M059J (cell line): Measurements from ENCODE around the gene RPL9. TPM values are rescaled to one million over a fixed set of nuclear protein-coding genes. Genes with fewer than 3 reads are reported as not detected.
"Not testable (repeated sequence)": the region's sequence is repeated elsewhere in the genome, so short reads cannot be mapped to it uniquely, and the experiment has no call there.

Experiments used
- DNase-seq: peaks from one replicate; pipeline ENCODE4 v3.0.0-alpha.2; 2012; ENCODE audit warnings: low read depth
- total RNA-seq: library from RNA; depleted of rRNA; stranded (reverse); fragments of >200 nt; shearing (Covaris generic); gene quantifications from 2 replicates; pipeline ENCODE4 v1.2.3, GENCODE V29; 2014; rRNA removed

The RPL9 gene
- 1,320 and 3,545 TPM in 2 replicates for total RNA-seq

DNA sequence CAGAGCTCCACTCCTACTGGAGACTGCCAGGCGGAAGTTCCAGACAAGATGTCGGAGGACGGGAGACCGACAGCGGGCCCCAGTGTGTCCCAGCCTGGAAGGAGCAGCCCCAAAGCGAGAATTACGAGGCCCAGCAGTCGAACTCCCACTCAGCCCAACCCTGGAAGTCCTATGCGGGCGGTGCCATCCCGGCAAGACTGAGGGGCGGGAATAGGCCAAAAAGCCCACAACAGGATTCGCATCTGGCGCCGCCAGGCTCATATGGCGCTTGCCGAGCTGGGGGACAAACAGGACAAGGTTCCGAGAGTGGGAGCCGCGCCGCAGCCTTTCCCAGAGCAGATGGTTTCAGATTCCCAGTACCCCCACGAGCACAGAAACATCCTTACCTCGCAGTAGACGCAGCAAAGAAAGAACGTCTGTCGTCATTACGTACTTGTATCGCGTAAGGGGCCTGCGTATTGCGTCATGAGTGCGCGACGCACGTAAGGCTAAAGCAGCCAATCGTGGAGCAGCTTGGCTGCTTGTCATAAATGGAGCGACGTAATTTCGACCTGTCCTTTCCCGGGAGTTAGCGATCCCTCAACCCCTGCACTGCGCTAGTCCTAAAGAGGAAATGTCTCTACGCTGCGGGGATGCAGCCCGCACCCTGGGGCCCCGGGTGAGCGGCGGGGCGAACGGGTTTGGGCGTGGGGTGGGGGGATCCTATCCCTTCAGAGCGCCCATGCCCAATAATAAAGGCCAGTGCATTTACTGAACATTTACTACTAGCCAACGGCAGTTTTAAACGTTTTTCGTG is at the start of gene RPL9, which contains the start of gene LIAS:
Gene RPL9, minus strand, starts transcription at position 418 of the 796 bp plus-strand sequence. CDS start 483 bp downstream, outside the sequence.
Gene LIAS, plus strand, starts transcription at position 552 of the 796 bp plus-strand sequence. Its CDS starts 62 bp downstream, at position 614.
- peak; percentile 96 for DNase-seq

DNA sequence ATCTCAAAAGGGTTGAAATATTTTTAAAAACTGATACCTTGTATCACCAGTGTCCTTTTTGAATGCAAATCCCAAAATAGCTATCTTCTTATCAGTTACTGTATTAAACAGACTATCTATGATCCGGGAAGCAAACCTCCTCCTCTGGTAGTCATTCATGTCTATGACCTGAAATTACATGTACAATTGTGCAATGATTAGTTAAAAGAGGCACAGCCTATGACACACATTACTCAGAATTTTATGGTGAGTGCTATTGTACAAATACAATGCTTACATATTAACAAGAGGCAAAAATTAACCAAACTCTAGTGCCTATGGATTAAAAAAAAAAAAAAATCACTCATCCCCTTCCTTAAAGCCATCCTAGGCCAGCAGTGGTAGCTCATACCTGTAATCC is 46.9 kb upstream of the RPL9 start:
- no peak for DNase-seq

- DNase-seq: no peak
Observed at GRCh38 chr4:39504538-39504937, 45.8 kb upstream of the RPL9 start.

GRCh38 chr4:39502664-39503035 is 43.9 kb upstream of the RPL9 start:
- DNase-seq: not testable (repeated sequence)

GRCh38 chr4:39502019-39502663 is 43.4 kb upstream of the RPL9 start:
- peak; percentile 40 for DNase-seq

- no peak for DNase-seq
Observed at GRCh38 chr4:39498727-39499020, 40.0 kb upstream of the RPL9 start.

DNA sequence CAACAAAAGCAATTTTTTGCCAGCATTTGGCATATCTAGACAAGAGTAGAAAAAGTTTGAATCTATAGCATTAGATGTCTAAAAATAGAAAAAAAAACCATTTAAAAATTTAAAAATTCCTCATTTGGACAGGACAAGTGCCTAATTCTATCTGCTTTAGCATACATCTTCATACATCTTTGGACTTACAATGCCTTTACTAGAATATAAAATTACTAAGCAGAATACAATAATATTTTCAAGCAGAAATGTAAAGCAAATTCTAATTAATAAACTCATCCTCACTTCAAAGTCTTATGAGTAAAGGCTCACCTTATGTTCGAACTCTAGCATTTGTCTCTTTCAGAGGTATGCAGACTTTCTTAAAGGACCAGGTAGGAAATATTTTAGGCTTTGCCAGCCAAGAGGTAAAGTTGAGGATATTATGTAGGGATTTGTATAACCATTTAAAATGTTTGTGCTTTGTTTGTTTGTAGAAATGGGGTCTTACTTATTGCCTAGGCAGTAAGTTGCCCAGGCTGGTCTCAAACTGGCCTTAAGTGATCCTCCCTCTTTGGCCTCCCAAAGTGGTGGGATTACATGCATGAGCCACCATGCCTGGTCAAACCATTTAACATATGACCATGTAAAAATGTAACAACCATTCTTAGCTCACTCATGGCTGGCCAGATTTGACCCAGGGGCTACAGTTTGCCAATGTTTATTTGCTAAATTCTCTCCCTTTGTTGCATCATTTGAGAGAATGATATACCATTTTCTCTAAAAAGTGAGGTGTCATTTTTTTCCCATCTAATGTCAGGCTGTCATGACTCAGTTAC is 39.4 kb upstream of the RPL9 start:
- no peak for DNase-seq

- DNase-seq: no peak
Observed at GRCh38 chr4:39495446-39496213, 36.9 kb upstream of the RPL9 start.

DNA sequence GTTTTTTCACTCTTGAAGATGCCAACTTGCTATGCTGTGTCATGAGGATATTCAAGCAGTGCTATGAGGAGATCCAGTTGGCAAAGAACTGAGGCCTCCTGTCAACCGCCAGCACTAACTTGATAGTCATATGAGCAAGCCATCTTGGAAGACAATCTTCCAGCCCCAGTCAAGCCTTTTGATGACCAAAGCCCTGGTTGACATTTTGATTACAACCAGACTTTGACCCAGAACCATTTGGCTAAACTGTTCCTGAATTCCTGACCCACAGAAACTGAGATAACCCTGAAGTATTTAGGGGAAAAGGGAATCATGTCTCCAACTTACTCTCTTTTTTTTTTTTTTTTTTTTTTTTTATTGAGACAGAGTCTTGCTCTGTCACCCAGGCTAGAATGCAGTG is 35.6 kb upstream of the RPL9 start:
- no peak for DNase-seq

DNA sequence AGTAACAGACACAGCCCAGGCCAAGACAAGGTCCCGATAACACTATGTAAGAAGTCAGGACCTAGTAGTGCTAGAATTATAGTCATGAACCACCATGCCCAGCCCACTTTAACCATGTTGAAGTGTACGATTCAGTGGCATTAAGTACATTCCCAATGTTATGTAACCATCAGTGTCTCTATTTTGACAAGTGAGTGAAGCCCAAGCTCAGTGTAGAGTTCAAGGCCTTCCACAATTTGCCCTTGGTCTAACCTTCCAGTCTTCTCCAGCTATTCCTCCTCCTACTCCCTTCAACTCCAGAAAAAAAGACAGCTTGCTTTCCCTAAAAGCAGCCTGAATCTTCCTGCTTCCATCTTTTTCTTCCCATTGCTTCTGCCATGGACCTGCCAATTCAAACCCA is 31.6 kb upstream of the RPL9 start:
- DNase-seq: no peak

DNA sequence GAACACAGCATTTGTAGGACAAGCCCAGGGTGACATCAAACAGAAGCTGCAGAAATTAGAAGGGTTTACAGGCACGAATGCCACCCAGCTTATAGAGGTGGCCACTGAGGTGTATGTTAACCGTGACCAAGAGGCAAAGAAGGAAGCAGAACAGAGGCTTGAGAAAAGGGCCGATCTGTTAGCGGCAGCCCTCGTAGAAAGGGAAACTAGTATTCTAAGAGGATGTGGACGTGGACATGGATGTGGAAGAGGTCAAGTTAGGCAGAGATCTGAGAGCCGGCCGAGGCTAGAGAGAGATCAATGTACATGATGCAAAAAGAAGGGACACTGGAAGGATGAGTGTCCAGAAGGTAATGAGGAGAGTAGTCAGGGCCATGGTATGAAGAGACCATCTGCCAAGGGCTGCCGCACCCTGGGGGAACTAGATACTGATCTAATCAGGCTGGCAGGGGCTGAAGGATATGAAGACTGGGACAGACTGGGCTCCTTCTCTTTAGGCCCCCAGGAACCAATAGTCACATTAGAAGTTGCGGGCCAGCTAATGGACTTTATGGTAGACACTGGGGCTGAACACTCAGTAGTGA is 27.6 kb upstream of the RPL9 start:
- no peak for DNase-seq

GRCh38 chr4:39484582-39485272 is 26.0 kb upstream of the RPL9 start:
- no peak for DNase-seq

GRCh38 chr4:39480902-39481695 is 22.4 kb upstream of the RPL9 start:
- DNase-seq: no peak

DNA sequence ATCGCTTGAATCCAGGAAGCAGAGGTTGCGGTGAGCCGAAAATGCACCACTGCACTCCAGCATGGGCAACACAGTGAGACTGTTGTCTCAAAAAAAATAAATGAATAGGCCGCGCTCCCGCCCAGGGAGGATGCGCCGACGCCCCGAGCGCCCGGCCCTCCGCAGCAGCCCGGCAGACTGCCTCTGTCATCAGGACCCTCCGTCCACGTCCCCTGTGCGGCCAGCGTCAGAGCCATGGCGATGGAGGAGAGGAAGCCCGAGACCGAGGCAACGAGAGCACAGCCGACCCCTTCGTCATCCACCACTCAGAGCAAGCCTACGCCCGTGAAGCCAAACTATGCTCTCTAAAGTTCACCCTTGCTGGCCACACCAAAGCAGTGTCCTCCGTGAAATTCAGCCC is 21.5 kb upstream of the RPL9 start:
- DNase-seq: no peak

DNA sequence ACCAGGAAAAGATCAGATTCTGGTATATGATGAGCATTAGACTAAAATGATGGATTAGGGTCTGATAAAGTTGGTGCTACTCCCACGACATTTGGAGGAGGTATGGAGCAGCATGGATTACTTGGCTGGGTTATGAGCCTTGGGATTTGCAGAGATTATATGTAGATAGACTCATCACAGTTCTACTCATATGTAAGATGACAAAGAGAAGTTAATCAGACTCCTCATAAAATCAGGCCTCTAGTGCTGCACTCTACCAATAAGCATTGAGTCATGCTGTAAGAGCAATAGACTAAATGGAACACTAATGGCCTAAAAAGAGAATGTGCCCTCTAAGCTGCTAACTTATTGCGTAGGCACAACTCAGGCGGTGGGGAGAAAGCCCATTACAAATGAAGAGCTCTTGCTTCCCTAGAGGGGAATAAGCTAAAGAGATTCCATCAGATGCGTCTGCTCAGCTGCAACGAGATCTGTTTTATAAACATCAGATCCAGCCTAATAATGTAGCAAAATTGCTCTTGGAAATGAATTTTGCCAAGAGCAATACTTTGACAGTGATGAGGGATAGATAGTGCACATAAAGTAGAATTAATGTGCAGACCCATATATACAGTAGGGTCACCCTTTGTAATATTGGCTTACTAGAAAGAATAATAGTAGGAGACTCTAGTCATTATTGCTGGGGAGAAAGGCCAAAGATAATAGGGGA is 17.6 kb upstream of the RPL9 start:
- no peak for DNase-seq

DNA sequence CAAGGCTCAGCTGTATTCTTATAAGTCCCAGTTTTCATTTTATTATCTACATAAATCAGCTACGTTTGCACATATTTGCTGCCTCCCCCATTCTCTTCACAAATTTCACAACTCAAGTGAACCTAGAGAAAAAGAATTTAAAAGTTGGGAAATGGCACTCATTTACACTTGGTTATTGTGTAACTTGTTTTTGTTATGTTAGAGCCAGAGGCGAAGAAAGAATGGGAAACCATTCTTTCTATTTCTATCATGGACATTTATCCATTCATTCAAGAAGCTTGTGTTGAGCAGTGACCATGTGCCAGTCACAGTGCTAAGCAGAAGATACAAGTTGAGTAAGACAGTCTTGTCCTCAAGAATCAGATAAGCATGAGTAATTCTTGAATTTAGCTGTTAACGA is 13.7 kb upstream of the RPL9 start:
- no peak for DNase-seq

GRCh38 chr4:39470402-39470801 is 11.7 kb upstream of the RPL9 start:
- DNase-seq: no peak

DNA sequence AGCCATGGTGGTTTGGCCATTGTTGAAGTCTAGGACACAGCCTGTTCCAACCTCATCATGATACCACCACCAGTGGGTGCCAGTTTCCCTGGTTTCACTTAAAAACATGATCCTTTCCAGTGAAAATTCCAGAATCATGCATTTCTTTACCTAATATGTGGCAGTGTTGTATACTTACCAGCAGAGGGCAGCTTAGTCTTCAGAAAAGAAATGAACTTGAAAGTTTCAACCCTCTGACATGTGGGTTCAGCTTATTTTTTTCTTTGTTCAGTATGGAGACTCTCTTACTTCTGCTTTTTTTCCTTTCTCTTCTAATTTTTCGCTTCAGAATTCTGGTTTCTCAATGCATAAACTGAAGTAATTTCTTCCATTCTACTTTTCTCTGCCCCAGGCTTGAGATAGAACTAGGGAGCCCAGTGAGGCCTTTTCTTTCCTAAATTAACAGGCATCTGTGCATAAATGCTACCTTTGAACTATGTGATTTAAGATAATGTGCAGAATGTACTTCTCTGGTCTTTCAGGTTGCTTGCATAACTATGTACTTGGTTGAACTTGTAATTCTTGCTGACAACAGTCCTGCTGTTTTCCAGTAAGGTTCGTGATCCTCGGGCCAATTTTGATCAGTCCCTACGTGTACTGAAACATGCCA is 10.8 kb upstream of the RPL9 start:
- peak; percentile 85 for DNase-seq

GRCh38 chr4:39467464-39467863 is 8.7 kb upstream of the RPL9 start:
- no peak for DNase-seq
